Esophagus squamous epithelium (tissue), 5 donors: Measurements from ENCODE around the gene NFATC2. TPM values are rescaled to one million over a fixed set of nuclear protein-coding genes. Genes with fewer than 3 reads are reported as not detected.

Source experiments
- DNase-seq: peaks from one replicate; lab custom pipeline; 2025; lab: John Stamatoyannopoulos, UW
- H3K27ac ChIP-seq, 4 donors: fragments of 200-600 bp; sonication (generic); one replicate each; pipeline ENCODE4 v1.5.1; 2016 to 2019; ENCODE audit warnings: mild to moderate bottlenecking in 1 of 4
- H3K27me3 ChIP-seq, 4 donors: fragments of 200-600 bp; sonication (generic); 1 replicate in 3 of 4; 2 replicates in 1 of 4; pipeline versions ENCODE4 v1.5.1 to v1.6.0; 2017 to 2021; ENCODE audit warnings: antibody characterized with exemption in 1 of 4
- H3K36me3 ChIP-seq, 3 donors: fragments of 200-600 bp; sonication (generic); one replicate each; pipeline ENCODE4 v1.5.1; 2016 to 2019
- H3K4me1 ChIP-seq, 3 donors: fragments of 200-600 bp; sonication (generic); one replicate each; pipeline ENCODE4 v1.5.1; 2017 to 2019
- H3K4me3 ChIP-seq, 4 donors: fragments of 200-600 bp; sonication (generic); 1 replicate in 3 of 4; 2 replicates in 1 of 4; pipeline ENCODE4 v1.5.1; 2016 to 2019; ENCODE audit warnings: mild to moderate bottlenecking in 2 of 4, moderate library complexity in 1 of 4
- H3K9me3 ChIP-seq, 3 donors: fragments of 200-600 bp; sonication (generic); one replicate each; pipeline ENCODE4 v1.5.1; 2016 to 2019
- CTCF ChIP-seq, 6 experiments: fragments of 450-650 bp in 4 of 6; fragments of 200-600 bp in 2 of 6; sonication (generic) in 2 of 6; IDR thresholded peaks; one replicate each; pipeline ENCODE4 v1.5.1; 2016 to 2019; ENCODE audit warnings: antibody characterized with exemption in 6 of 6, mild to moderate bottlenecking in 4 of 6, moderate library complexity in 4 of 6
- POLR2A ChIP-seq, 4 donors: fragments of 450-650 bp; IDR thresholded peaks; one replicate each; pipeline ENCODE4 v1.6.1; 2017; ENCODE audit warnings: antibody characterized with exemption in 4 of 4, mild to moderate bottlenecking in 4 of 4, moderate library complexity in 3 of 4
- WGBS, 2 donors: methylation state at CpG; one replicate each; pipeline ENCODE4 v1.1.5; 2018; 5-methylcytosine and 5-hydroxymethylcytosine counted together
- intact Hi-C: fragments of 100-400 bp; cut with DNase I; formaldehyde crosslinking; loops from one replicate; pipeline ENCODE4 v1.15.0; 2022
- total RNA-seq, 4 donors: library from RNA; depleted of rRNA; stranded (reverse); fragments of >200 nt; gene quantifications; one replicate each; pipeline ENCODE4 v1.1.0, GENCODE V29; 2016
- donor health status: DM: yes; HTN: yes; CAD: no.

The NFATC2 gene
- total RNA-seq, 4 donors from 2014 or later = 0.83 to 6.7 (median 1.4) TPM

DNA sequence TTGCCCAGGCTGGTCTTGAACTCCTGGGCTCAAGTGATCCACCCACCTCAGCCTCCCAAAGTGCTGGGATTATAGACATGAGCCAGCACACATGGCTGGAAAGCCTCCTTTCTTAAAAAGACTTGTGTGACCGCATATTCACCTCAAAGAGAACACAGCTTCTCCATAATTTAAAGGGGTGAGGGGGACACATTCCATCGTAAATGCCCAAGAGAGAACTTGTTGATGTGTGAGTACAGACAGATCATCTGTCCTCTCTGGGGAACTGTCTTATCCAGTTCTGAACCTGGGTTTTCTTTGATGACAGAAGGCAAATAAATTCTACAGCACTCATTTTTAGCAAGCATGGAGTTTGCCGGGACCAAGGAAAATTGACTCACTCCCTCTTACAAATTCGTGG, 47.2 kb downstream of the NFATC2 start:
- Histone ChIP-seq H3K9me3 (no peaks in the 10 kb centered on the region), H3K36me3 (no peaks in the 10 kb centered on the region), H3K27ac (no peak overlapping the region), H3K27me3 (no peaks in the 10 kb centered on the region), H3K4me3 (no peak overlapping the region), H3K4me1 (peaks cover 0 to 74% (median 29%) of the 10 kb centered on the region in 3 donors)
- 78 to 89% methylated on average over 4 of the region's 4 CpGs for WGBS, 2 donors
- DNase-seq = no peak
- TF ChIP-seq CTCF (IDR thresholded peaks at IDR 0.05) (no peak), POLR2A (IDR thresholded peaks at IDR 0.05) (no peak)
- intact Hi-C loops = no loop called here

DNA sequence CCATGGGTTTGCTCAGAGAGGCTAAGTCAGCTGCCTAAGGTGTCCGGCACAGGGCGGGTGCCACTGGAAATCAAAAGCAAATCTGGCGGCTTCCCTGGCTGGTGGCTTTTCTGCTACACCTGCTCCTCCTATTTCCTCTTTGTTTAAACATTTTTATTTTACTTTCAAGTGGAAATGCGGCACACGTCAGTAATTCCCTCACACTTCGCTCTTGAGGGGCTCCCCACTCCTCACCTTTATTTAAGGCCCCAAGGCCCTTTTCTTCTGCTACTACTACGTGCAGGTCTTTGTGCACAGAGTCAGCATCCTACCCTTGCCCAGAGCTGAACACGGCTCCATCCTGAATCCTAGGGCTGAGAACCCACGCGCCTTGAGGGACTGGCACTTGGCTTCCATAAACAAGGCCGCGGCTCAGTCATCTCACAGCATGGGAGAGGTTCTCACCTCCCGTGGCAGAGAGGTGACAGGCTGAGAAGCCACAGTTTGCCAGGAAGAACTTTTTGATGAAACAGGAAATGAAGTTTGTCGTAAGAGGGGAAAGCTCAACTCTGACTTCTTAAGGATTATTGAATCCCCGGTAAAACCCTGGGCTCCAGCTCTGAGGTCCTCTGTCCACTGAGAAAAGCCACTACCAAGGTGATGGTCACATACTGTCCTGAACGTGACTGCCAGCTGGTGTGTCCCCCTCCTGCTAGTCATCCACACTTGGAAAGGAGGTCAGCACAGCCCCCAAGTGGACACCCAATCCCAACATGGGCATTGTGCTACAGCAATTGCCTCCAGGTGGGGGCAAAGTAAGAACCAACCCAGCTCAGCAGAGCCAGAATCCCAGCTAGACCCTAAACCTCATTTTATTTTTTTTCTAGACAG, 48.0 kb downstream of the NFATC2 start:
- no peak for TF ChIP-seq CTCF (IDR thresholded peaks at IDR 0.05)
- no peak for TF ChIP-seq POLR2A (IDR thresholded peaks at IDR 0.05)
- no peak for DNase-seq
- intact Hi-C loops = no loop called here
- H3K4me1 ChIP-seq = peaks cover 0 to 70% (median 29%) of the 10 kb centered on the region in 3 donors
- WGBS, 2 donors = 84 to 86% methylated on average over 12 to 16 of the region's 16 CpGs
- H3K27me3 ChIP-seq = no peaks in the 10 kb centered on the region
- no peaks in the 10 kb centered on the region for H3K9me3 ChIP-seq
- no peak overlapping the region for H3K27ac ChIP-seq
- no peaks in the 10 kb centered on the region for H3K36me3 ChIP-seq
- H3K4me3 ChIP-seq = no peak overlapping the region

- H3K27ac ChIP-seq = peak overlapping the region in 1 of 4 donors; percentile 80
- no peaks in the 10 kb centered on the region for H3K36me3 ChIP-seq
- peaks cover 0 to 72% (median 29%) of the 10 kb centered on the region in 3 donors for H3K4me1 ChIP-seq
- no peak overlapping the region for H3K4me3 ChIP-seq
- no peaks in the 10 kb centered on the region for H3K27me3 ChIP-seq
- H3K9me3 ChIP-seq = no peaks in the 10 kb centered on the region
- DNase-seq = no peak
- intact Hi-C loops = no loop called here
- 77 to 91% methylated on average over 9 of the region's 10 CpGs for WGBS, 2 donors
- TF ChIP-seq CTCF (IDR thresholded peaks at IDR 0.05) = no peak
- no peak for TF ChIP-seq POLR2A (IDR thresholded peaks at IDR 0.05)
Observed at GRCh38 chr20:51493346-51493791, 49.1 kb downstream of the NFATC2 start.

DNA sequence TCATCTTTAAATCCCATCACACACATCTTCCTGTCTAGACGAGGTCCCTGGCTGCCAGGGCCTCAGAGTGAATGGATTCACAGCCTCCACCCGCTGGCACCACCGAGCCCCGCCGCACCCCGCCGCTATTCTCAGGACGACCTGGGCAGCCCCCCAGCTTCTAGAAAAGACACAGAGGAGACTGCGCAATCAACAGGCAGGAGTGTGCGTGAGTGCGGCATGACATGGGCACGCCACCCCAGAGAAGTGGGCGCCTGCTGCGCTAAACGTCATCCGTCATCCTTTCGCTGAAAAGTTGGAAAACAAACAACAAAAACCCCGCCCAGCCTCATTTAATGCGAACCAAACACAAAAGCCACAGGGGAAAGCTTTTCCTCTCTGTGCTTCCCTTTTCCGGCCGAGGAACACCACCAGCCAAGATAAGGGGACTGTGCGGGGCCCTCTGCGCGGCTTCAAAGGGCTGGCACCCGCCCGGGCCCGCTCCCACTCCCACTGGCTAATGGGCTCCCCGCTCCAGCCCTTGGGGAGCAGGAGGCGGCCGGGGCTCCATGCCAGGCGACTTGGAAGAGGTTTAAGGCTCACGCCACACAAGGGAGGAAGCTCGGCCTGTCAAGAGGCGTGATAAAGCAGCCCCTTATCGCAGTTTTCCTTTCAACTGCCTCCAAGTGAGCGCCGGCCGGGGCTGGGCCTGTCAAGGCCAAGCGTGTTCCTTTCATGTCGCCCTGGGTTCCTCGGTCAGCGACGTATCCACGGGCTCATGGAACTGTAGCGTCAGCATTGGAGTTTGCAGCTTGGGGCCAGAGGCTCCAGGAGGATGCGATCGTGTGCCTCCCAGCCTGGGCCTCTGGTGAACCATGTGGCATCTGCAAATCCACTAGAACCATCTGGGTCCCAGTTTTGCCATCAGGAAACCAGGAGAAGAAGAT, 50.1 kb downstream of the NFATC2 start:
- intact Hi-C loops = no loop called here
- H3K4me1 ChIP-seq = peaks cover 0 to 72% (median 21%) of the 10 kb centered on the region in 3 donors
- 7 to 27% methylated on average over 2 to 30 of the region's 47 CpGs for WGBS, 2 donors
- TF ChIP-seq POLR2A (IDR thresholded peaks at IDR 0.05) = no peak
- no peak for TF ChIP-seq CTCF (IDR thresholded peaks at IDR 0.05)
- H3K36me3 ChIP-seq = no peaks in the 10 kb centered on the region
- H3K9me3 ChIP-seq = no peaks in the 10 kb centered on the region
- DNase-seq = no peak
- H3K27me3 ChIP-seq = no peaks in the 10 kb centered on the region
- peak overlapping the region; percentile 13 to 80 (median 67) for H3K27ac ChIP-seq
- peak overlapping the region in 3 of 4 donors; percentile 33 to 59 (median 37) for H3K4me3 ChIP-seq
